GM03348 (cell line): Measurements from ENCODE around the gene AQP6.

Experiments
- DNase-seq: peaks from one replicate; pipeline ENCODE4 v3.0.0; 2012; ENCODE audit warnings: low spot score

The AQP6 gene

DNA sequence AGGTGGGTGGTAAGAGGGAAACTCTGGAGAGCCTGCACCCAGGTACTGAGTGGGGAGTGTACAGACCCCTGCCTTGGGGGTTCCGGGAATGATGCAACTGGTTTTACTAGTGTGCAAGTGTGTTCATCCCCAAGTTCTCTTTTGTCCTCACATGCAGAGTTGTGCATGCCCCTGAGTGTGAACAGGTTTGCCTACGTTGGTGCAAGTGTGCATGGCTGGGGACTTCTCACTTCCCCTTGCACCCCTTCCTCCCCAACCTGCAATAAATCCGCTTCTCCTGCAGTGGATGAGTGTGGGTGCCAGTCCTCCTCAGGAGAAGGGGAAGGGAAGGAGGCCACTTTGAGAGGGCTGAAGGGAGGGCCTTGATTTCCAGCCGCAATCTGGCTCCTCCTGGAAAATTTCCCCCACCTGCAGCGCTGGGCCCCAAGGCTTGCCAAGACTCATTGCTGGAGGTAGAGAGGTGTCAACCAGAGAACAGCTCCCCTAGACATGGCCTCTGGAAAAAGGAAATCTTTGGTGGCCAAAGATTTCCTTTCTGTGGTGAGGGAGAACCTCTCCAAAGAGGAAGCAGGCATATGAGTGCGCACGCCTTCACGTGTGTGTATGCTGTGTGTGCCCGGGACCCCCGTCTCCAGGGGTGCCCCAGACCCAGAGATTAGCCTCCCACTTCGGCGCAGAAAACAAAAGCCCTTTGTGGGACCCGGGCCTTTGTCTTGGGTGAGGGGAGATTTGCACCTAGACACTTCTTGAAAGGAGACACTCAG, 16.7 kb upstream of the AQP6 start:
- DNase-seq, result no peak

DNA sequence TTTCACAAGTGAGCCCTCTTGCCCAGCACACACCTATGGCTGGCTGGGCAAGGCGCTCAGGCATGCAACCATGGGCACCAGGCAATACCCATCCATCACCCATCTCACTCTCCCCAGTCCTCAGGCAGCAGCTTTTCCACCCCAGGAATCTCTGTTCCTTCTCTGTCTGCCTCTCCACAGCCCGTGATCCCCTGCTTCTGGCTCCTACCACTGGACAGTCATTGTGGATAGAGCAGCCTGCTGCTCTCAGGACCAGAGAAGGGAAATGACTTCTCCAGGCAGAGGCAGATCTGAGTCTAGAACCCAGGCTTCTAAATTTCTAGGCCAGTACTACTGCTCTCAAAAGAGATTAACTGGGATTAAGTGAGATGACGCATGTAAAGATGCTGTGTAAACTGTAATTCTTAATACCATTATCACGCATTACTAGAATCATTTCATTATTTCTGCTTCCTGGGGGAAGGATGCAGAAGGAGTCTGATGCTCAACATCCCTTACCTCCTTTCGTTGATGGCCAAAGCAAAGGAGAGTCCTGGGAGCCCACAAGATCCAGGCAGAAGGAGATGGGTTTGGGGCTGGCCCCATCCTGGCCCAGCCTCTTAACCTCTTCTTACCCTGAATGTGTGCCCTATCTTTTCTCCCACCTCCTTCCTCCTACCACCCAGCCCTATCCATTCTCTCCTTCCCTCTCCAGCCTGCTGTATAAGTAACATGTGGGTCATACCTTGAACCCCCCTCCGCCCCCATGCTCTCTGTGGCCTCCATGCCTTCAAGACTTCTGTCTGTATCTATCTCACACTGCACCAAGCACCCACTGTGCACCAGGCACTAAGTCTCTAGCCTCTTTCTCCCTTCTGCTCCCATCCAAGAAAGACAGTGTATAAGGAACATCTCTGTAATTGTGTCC, 15.8 kb upstream of the AQP6 start:
- DNase-seq, result no peak

DNA sequence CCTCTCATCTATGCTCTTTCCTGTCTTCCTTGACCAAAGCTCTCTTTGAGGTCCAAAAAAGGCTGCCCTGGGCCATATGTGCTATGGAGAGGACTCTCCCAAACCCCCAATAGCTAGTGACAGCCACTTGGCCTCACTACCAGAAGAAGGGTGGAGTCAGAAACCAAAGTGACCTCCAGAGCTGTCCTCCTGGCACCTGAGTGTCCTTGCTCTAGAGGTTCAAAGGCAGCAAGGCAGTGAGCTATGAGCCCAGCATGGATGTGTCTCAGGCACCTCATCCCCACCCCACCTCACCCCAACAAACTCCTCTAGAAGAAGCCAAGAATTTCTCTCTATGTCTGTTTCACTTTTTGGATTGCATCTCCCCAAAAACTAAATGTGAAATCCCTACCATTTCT, 15.2 kb upstream of the AQP6 start:
- DNase-seq, result no peak

DNA sequence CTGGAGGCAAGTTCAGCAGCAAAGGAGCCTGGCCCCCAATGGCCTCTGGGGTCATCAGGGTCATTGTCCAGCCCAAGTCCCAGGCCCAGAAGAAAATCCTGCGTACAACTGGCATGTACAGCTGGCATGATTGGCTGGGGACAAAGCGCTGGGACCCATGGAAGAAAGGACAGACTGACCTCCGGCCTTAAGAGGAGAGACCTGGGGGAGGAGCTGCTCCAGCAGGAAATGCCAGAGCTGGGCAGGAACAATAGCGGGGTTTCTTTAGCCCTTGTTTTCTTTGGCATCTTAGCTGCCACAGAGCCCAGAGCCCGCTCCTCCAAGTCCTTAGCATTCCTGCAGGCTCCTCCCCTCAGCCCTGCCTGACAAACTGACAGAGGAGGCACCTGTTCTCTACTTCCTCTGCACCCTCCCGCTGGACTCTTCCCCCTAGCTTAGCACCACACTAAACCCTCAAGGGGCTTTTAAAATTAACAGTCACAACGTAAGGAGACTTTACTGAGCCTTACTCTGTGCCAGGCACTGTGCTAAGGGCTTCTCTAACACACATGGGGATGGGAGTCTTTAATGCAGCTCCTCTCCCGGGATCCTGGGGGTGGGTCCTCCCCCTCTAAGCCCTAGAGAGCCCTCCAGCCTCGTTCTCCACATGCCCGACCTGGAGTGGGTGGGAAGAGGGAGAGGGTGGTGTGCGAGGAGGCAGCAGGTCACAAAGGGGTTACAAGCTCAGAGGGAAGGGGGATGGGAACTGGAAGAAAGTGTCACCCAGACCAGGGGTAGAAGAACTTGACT, 12.9 kb upstream of the AQP6 start:
- no peak for DNase-seq

DNA sequence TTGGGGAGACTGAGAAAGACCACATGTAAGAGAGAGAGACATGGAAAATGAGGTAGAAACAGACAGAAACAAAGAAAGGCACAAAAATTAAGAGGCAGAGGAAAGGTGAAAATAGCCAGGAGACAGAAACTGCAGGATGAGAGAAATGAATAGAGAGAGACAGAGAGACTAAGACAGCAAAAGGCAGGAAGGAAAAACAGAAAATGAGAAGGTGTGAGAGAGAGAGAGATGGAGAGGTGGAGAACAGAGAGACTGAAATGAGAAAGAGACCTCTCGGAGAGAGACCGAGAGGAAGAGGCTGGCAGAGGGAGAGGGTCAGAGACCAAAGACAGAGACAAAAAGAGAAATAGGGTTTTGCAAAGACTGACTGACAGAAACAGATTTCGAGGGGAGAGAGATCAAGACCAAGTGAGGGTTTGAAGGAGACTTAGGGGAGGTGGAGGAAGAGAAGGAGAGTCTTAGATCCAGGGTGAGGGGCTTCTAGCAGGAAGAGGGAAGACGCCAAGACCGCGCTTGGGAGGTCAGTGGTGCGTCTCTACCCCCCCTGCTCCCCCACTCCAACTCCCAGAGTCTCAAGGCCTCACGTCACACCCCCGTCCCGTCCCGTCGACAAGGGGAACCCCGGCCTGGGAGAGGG, 12.2 kb upstream of the AQP6 start:
- DNase-seq, result no peak

DNA sequence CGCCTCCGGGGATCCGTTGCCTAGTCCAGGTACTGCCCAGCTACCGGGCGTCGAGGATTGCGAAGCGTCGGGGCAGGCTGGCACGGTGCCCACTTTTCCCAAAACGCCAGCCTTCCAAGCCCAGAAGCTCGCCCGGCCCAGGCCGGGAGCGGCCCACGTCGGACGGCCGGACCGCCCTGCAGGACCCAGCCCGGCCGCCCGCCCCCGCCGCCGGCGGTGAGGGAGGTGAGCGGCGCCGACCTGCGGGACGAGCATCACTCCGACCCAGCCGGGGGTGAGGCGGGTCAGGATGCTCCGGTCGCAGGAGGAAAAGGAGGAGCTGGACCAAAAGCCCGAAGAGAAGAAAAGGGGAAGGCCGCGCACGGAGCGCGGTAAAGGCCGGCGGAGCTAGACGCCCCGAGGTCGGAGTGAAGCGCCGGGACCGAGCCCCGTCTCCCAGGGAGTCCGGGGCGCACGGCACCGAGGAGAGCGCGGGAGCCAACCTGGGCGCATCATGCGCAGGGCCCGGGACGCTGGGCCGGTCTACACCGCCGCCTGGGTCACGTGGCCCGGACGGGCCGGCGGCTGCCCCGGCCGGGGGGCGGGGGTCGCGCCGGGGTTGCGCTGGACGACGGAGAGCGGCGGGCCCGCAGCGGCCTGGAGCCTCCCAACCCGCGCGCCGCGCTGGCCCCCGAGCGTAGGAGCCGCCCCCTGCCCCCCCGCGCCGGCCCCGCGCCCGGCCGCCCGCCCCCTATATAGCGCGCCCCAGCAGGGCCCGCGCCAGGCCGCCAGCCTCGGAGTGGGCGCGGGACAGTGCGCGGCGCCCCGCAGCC, 11.4 kb upstream of the AQP6 start, which contains the start of gene AQP5:
TSS of gene AQP5 (plus strand) at position 762 of the 812 bp plus-strand sequence. CDS start 146 bp downstream, outside the sequence.
- DNase-seq, result peak; percentile 26

DNA sequence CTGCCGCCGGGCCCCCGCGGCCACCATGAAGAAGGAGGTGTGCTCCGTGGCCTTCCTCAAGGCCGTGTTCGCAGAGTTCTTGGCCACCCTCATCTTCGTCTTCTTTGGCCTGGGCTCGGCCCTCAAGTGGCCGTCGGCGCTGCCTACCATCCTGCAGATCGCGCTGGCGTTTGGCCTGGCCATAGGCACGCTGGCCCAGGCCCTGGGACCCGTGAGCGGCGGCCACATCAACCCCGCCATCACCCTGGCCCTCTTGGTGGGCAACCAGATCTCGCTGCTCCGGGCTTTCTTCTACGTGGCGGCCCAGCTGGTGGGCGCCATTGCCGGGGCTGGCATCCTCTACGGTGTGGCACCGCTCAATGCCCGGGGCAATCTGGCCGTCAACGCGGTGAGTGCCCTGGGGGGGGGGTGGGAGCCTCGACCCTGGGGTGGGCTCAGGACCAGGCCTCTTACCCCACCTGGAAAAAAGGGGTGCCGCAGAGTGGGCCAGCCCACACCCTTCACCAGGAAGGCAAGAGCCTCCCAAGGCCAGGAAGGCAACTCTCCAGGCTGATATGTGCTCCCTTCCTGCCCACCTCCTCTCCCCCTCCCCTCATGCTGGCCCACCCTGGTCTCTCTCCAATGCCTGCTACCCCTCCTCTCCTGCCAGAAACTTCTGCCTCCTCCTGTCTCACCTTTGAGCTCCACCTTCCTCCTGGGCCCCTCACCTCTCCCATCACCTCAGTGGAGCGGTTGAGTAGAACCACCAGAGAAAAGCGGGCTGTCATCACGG, 10.6 kb upstream of the AQP6 start:
- DNase-seq, result no peak

DNA sequence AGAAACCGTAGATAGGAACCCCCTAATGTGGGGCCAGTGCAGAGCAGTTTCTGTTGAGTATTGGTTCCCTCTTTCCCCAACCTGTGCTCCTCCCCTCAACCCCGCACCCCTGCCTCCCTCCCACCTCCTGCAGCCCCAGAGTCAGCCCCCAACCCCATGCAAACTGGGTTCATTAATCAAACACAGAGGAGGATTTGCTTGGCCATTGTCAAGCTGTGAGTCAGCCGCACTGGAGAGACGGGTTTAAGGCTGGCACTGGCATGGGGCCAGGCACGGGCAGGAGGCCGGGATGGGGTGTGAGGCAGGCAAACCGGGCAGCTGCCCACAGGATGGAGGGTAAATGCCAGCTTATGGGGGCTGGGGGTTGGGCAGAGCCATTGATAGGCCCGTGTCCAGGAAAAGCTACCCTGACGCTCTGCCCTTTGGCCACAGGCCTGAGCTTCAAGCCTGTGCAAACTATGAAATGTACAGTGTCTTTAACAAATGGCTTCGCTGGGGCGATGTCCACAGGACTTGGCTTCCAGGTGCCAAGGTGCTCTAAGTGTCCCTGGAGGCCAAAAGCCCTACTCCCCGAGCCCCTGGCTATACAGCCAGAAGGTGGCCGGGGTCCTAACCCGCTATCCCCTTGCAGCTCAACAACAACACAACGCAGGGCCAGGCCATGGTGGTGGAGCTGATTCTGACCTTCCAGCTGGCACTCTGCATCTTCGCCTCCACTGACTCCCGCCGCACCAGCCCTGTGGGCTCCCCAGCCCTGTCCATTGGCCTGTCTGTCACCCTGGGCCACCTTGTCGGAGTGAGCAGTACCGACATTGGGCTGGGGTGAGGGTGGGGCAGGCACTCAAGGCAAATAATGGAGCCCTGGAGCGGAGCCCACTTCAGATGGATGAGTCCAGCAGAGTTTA, 9.6 kb upstream of the AQP6 start:
- no peak for DNase-seq

DNA sequence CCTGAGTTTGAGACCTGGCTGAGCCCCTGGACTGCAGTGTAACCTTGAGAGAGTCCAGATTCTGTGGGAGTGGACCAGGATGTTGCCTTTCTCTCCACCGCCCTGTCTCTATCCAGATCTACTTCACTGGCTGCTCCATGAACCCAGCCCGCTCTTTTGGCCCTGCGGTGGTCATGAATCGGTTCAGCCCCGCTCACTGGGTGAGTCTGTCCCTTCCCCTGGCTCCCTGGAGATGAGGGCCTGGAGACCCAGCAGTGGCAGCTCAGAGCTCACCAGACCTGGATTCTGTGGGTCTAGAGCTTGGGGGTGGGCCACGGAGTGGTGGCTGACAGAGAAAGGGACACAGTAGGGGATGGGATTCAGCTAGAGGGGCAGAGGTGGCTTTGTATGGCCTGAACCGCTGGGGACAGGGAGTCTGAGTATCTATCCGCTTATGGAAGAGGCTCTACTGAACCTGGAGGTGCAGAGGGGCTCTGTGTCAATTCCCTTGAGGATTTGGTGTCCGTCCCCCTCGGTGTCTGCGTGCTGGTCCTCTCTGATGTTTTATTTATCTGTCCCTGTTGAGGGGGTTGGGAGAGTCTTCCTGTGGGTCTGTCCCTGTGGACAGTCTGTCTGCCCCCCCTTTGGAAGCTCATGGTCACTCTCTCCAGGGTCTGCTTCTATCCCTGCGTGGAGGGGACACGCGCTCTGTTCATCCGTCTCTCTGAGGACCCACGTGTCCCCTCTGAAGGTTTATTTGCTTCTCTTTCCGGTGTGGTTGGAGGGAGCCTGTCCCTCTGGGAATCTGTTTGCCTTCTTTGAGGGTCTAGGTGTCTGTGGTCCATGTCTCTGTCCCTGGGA, 8.6 kb upstream of the AQP6 start:
- no peak for DNase-seq

DNA sequence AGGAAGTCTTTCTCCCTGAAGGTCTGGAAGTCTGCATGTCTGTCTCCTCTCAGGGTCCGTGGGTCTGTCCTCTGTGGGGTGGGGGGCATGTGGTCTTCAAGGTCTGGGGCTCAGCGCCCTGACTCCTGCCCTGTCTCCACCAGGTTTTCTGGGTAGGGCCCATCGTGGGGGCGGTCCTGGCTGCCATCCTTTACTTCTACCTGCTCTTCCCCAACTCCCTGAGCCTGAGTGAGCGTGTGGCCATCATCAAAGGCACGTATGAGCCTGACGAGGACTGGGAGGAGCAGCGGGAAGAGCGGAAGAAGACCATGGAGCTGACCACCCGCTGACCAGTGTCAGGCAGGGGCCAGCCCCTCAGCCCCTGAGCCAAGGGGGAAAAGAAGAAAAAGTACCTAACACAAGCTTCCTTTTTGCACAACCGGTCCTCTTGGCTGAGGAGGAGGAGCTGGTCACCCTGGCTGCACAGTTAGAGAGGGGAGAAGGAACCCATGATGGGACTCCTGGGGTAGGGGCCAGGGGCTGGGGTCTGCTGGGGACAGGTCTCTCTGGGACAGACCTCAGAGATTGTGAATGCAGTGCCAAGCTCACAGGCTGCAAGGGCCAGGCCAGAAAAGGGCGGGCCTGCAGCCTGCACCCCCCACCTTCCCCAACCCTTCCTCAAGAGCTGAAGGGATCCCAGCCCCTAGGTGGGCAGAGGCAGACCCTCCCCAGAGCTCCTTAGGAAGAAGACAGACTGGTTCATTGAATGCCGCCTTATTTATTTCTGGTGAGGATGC, 7.7 kb upstream of the AQP6 start:
- DNase-seq, result no peak

DNA sequence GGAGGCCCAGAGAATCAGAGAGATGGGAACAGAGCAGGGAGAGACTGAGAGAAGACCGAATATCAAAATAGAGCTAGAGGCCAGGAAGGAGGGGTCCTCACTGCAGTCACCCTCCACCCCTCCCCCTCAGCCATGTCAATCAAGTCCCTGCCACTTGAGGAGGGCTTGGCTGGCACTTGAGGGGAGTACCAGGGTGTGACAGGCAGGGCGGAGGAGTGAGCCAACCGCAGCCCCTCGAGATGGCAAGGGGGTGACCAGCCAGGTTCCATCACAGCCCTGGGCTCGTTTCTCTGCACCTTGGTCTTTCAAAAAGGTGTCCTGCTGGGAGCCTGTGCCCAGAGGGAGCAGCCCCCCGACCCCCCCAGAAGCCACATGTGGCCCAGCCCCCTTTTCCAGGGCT, 6.9 kb upstream of the AQP6 start:
- DNase-seq, result no peak

DNA sequence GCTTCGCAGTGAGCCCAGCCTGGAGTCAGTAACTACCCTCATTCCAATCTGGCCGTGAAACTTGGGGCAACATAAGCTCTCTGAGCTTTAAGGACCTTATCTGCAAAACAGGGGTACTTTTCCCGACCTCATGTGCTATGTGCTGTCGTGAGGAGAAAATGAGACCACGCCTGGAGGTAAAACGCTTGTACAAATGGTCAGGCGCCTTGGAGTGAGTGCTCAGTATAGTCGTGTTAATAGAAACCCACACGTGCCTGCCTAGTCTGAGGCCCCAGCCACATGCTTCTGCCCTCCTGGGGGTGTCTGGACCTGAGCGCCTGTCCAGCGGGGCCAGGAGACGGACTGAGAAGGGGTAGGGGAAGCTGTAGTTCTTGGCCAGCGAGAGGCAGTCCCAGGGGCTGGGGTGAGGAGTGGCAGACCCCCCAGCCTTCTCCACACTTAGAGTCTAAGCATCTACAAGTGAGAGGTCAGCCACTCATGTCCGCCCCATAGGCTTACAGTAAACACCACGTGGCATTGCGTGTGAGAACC, 6.2 kb upstream of the AQP6 start:
- no peak for DNase-seq

DNA sequence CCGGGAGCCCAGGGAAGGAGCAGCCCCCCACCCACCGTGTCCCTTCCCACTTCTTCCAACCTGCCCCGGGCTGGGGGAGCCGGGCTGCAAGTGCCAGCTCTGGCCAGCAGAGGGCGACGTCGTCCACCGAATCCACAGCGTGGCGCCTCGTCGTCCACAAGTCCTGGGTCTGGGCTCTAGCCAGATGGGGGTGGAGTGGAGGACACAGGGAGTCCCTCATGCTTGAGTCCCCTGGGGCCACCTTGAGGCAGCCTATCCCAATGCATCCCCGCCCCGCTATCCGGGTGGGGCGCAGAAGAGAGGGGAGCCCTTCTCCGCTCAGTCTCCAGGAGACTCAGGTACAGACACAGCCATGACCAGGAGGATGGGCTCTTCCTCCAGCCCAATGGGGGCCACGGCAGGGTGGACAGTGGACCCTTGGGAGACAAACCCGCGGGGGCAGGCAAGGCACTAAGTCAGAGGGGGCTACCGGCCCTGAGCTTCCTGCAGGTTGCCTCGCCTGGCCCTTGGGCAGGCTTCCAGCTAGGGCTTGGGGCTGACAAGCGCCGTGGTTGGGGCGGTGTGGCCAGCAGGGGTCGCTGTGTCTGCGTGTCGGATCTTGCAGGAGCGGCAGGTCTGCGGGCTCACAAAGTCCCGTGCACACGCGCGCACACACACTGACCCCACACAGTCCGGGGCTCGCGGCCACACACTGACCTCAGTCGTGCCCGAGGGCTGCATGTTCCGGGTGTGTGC, 5.5 kb upstream of the AQP6 start:
- DNase-seq, result peak; percentile 94

DNA sequence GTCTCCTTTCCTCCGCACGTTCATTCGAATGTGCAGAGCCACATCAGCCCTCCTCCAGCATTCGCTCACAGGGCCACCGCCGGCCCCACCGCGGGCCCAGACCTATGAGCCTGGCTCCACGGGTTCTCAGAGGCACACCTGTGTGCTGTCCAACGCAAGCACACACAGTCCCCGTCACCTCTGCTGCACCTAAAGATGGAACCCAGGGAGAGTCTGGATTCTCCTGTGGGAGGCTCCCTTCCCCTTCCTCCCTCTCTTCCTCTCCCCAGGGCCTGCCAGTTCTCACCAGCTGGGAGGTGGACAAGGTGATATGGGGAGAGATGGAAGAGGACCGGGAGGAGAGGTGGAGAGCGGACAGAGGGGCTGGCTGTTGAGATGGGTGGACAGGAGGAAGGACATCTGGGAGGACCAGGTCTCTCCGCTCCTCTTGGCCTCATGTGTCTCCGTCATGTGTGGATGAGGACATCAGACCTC, 4.9 kb upstream of the AQP6 start:
- DNase-seq, result no peak

DNA sequence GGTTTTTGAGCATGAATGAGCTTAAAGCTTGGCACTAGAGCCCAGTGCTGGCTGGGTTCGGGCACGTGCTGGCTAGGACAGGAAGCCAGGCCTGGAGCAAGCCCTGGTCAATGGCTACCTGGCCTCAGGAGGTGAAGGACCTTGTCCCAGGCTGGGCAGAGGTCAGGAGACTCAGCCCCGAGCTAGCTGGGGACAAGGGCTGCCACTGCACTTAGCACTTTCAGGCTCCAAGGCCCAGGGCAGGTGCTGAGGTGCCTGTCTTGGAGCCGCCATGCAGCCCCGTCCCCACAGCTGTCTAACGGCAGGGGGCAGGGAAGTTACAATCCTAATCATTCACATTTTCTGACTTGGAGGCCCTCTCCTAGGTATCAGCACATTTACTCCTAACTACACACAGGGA, 4.3 kb upstream of the AQP6 start:
- DNase-seq, result no peak

DNA sequence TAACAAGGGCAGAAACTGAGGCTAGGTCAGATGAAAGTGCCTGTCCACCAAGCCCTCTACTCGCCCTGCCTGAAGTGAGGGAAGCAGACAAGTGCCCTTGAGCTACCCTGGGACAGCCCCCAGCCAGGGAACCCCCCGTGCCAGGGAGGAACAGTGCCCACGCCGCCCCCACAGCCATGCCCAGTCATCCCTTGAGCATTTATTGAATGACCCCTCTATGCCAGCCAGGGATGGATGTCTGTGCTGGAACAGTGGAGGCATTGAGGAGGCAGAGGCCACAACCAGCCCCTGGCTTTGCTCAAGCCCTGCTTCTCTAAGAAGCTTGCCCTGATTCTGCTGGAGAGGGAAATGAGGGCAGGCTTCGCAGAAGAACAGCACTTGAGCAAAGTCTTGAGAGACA, 3.7 kb upstream of the AQP6 start:
- no peak for DNase-seq
